ENCODE measurements around the gene RABEP2. TPM values are rescaled to one million over a fixed set of nuclear protein-coding genes. Genes with fewer than 3 reads are reported as not detected.

RABEP2 gene
- total RNA-seq, 1 experiment from 2014 or later, result 17.8 TPM

- ChIA-PET POLR2A (no interaction called here), CTCF (no interaction called here)
- Mint-ChIP-seq H3K4me1 (ENCODE audit: insufficient read depth, unreplicated experiment) (no peaks in the 10 kb centered on the region), H3K9me3 (ENCODE audit: unreplicated experiment) (no peaks in the 10 kb centered on the region), H3K4me3 (ENCODE audit: unreplicated experiment) (no peak overlapping the region), H3K27me3 (ENCODE audit: insufficient read depth, unreplicated experiment) (no peaks in the 10 kb centered on the region), H3K27ac (ENCODE audit: low read depth, unreplicated experiment) (no peak overlapping the region), H3K36me3 (ENCODE audit: insufficient read depth, unreplicated experiment) (peaks cover 5% of the 10 kb centered on the region)
- no TSS peak for BruUV-seq (replicated peaks)
- intact Hi-C loops (cut with micrococcal nuclease), result no loop called here
- TF ChIP-seq, protein P1, sequence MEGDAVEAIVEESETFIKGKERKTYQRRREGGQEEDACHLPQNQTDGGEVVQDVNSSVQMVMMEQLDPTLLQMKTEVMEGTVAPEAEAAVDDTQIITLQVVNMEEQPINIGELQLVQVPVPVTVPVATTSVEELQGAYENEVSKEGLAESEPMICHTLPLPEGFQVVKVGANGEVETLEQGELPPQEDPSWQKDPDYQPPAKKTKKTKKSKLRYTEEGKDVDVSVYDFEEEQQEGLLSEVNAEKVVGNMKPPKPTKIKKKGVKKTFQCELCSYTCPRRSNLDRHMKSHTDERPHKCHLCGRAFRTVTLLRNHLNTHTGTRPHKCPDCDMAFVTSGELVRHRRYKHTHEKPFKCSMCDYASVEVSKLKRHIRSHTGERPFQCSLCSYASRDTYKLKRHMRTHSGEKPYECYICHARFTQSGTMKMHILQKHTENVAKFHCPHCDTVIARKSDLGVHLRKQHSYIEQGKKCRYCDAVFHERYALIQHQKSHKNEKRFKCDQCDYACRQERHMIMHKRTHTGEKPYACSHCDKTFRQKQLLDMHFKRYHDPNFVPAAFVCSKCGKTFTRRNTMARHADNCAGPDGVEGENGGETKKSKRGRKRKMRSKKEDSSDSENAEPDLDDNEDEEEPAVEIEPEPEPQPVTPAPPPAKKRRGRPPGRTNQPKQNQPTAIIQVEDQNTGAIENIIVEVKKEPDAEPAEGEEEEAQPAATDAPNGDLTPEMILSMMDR (IDR thresholded peaks at IDR 0.05; ENCODE audit: unreplicated experiment), result no peak
- DNase-seq (ENCODE audit: unreplicated experiment), result no peak
These were observed 20.7 kb downstream of the RABEP2 start for GRCh38 chr16:28904363-28904762.

DNA sequence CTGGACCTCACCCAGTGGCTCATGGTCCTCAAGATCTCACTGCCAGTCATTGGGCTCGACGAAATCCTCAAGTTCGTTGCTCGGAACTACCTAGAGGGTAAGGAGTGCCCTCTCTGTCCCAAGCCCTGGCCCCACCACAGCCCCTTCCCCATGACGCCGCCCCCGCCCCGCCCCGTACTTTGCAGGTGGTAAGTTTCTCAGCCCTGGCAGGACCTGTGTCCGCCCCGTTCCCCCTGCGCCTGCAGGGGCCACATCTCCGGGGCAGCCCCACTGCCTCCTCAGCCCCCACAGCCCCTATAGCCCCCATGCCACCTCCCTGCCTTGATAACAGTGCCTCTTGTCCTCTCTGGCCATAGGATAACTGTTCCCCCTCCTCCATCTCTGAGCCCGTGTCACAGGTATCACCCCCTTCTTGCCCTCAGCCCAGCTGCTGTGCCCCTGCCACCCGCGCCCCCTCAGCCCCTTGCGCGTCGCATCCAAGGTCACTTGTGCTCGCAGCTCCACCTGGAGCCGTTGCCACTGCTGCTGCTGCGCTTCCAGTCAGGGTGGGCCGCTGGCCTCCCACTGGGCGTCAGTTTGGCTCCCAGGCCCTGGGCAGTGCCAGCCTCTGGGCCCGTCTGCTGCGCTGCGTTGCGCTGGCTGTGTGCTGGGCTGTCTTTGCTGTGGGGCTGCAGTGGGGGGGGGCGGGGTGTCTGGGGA lies 21.5 kb downstream of the RABEP2 start:
- no peak overlapping the region for H3K27ac Mint-ChIP-seq (ENCODE audit: low read depth, unreplicated experiment)
- no peak for DNase-seq (ENCODE audit: unreplicated experiment)
- TF ChIP-seq, protein P1 (IDR thresholded peaks at IDR 0.05; ENCODE audit: unreplicated experiment), result no peak
- BruUV-seq (replicated peaks), result no TSS peak
- intact Hi-C loops (cut with micrococcal nuclease), result no loop called here
- peaks cover 5% of the 10 kb centered on the region for H3K36me3 Mint-ChIP-seq (ENCODE audit: insufficient read depth, unreplicated experiment)
- H3K4me1 Mint-ChIP-seq (ENCODE audit: insufficient read depth, unreplicated experiment), result no peaks in the 10 kb centered on the region
- CTCF ChIA-PET, result no interaction called here
- no peaks in the 10 kb centered on the region for H3K9me3 Mint-ChIP-seq (ENCODE audit: unreplicated experiment)
- H3K27me3 Mint-ChIP-seq (ENCODE audit: insufficient read depth, unreplicated experiment), result no peaks in the 10 kb centered on the region
- POLR2A ChIA-PET, result interaction anchor here (0.6 kb wide), 1 partner anchor 56 kb away, joined by 3 read pairs; no protein-coding TSS in a partner anchor
- no peak overlapping the region for H3K4me3 Mint-ChIP-seq (ENCODE audit: unreplicated experiment)

DNA sequence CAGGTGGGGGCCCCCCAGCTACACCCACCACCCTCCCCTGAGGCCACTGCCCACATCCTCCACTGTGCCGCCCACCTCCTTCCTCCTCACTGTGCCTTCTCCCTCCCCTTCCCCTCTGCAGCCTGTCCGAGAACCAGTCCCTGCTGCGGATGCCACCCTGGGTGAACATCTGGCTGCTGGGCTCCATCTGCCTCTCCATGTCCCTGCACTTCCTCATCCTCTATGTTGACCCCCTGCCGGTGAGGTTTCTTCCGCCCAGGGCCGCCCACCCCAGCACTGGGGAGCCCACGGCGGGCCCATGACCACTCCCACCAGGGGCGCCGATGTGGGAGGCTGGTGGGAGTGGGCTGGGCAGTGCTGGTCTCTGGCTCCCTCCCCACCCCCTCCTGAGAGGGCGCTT lies 22.1 kb downstream of the RABEP2 start:
- DNase-seq (ENCODE audit: unreplicated experiment), result no peak
- Mint-ChIP-seq H3K27me3 (ENCODE audit: insufficient read depth, unreplicated experiment) (no peaks in the 10 kb centered on the region), H3K9me3 (ENCODE audit: unreplicated experiment) (no peaks in the 10 kb centered on the region), H3K4me3 (ENCODE audit: unreplicated experiment) (no peak overlapping the region), H3K36me3 (ENCODE audit: insufficient read depth, unreplicated experiment) (peaks cover 5% of the 10 kb centered on the region), H3K4me1 (ENCODE audit: insufficient read depth, unreplicated experiment) (no peaks in the 10 kb centered on the region), H3K27ac (ENCODE audit: low read depth, unreplicated experiment) (no peak overlapping the region)
- TF ChIP-seq, protein P1 (IDR thresholded peaks at IDR 0.05; ENCODE audit: unreplicated experiment), result no peak
- intact Hi-C loops (cut with micrococcal nuclease), result no loop called here
- ChIA-PET POLR2A (interaction anchor here (0.6 kb wide), 1 partner anchor 56 kb away, joined by 3 read pairs; no protein-coding TSS in a partner anchor), CTCF (no interaction called here)
- no TSS peak for BruUV-seq (replicated peaks)

- BruUV-seq (replicated peaks), result no TSS peak
These were observed 23.2 kb downstream of the RABEP2 start for GRCh38 chr16:28901862-28902261.

More at GRCh38 chr16:28901862-28902261, 23.2 kb downstream of the RABEP2 start:
- H3K4me1 Mint-ChIP-seq (ENCODE audit: insufficient read depth, unreplicated experiment), result no peaks in the 10 kb centered on the region
- no peaks in the 10 kb centered on the region for H3K9me3 Mint-ChIP-seq (ENCODE audit: unreplicated experiment)
- DNase-seq (ENCODE audit: unreplicated experiment), result no peak
- intact Hi-C loops (cut with micrococcal nuclease), result no loop called here
- peaks cover under 1% of the 10 kb centered on the region for H3K36me3 Mint-ChIP-seq (ENCODE audit: insufficient read depth, unreplicated experiment)
- H3K4me3 Mint-ChIP-seq (ENCODE audit: unreplicated experiment), result no peak overlapping the region
- H3K27ac Mint-ChIP-seq (ENCODE audit: low read depth, unreplicated experiment), result no peak overlapping the region
- no peaks in the 10 kb centered on the region for H3K27me3 Mint-ChIP-seq (ENCODE audit: insufficient read depth, unreplicated experiment)
- ChIA-PET POLR2A (no interaction called here), CTCF (no interaction called here)
- TF ChIP-seq, protein P1 (IDR thresholded peaks at IDR 0.05; ENCODE audit: unreplicated experiment), result no peak
